ENCODE data around the gene RPS6KA2.

RPS6KA2 gene

GRCh38 chr6:166563200-166563599 lies 63.9 kb downstream of the RPS6KA2 start:
- no peaks in the 10 kb centered on the region for H3K9me3 ChIP-seq (ENCODE audit: control insufficient read depth, low read length)
- no peaks in the 10 kb centered on the region for H3K4me1 ChIP-seq (ENCODE audit: control insufficient read depth, insufficient read depth, low read length)
- H3K36me3 ChIP-seq (ENCODE audit: control insufficient read depth, insufficient read depth, low read length): no peaks in the 10 kb centered on the region
- no peak overlapping the region for H3K27ac ChIP-seq (ENCODE audit: insufficient read depth, low read depth, low read length, poor library complexity, severe bottlenecking)
- 91 to 93% methylated on average over 16 of the region's 16 CpGs for WGBS, 2 experiments
- no peak overlapping the region for H3K4me3 ChIP-seq (ENCODE audit: insufficient read depth, low read depth, low read length)
- H3K27me3 ChIP-seq (ENCODE audit: control insufficient read depth, insufficient read depth, low read length, poor library complexity, severe bottlenecking): no peaks in the 10 kb centered on the region

- Histone ChIP-seq H3K27me3 (ENCODE audit: control insufficient read depth, insufficient read depth, low read length, poor library complexity, severe bottlenecking) (no peaks in the 10 kb centered on the region), H3K4me3 (ENCODE audit: insufficient read depth, low read depth, low read length) (no peak overlapping the region), H3K27ac (ENCODE audit: insufficient read depth, low read depth, low read length, poor library complexity, severe bottlenecking) (no peak overlapping the region), H3K36me3 (ENCODE audit: control insufficient read depth, insufficient read depth, low read length) (no peaks in the 10 kb centered on the region), H3K4me1 (ENCODE audit: control insufficient read depth, insufficient read depth, low read length) (no peaks in the 10 kb centered on the region), H3K9me3 (ENCODE audit: control insufficient read depth, low read length) (no peaks in the 10 kb centered on the region)
- WGBS, 2 experiments: 91 to 97% methylated on average over 9 of the region's 9 CpGs
These were observed 64.3 kb downstream of the RPS6KA2 start for GRCh38 chr6:166562726-166563125.

- Histone ChIP-seq H3K27ac (ENCODE audit: insufficient read depth, low read depth, low read length, poor library complexity, severe bottlenecking) (no peak overlapping the region), H3K27me3 (ENCODE audit: control insufficient read depth, insufficient read depth, low read length, poor library complexity, severe bottlenecking) (no peaks in the 10 kb centered on the region), H3K9me3 (ENCODE audit: control insufficient read depth, low read length) (no peaks in the 10 kb centered on the region), H3K36me3 (ENCODE audit: control insufficient read depth, insufficient read depth, low read length) (no peaks in the 10 kb centered on the region), H3K4me1 (ENCODE audit: control insufficient read depth, insufficient read depth, low read length) (no peaks in the 10 kb centered on the region), H3K4me3 (ENCODE audit: insufficient read depth, low read depth, low read length) (no peak overlapping the region)
- 86 to 89% methylated on average over 9 to 10 of the region's 10 CpGs for WGBS, 2 experiments
These were observed 65.2 kb downstream of the RPS6KA2 start for GRCh38 chr6:166561771-166562359.

- no peaks in the 10 kb centered on the region for H3K4me1 ChIP-seq (ENCODE audit: control insufficient read depth, insufficient read depth, low read length)
- no peaks in the 10 kb centered on the region for H3K36me3 ChIP-seq (ENCODE audit: control insufficient read depth, insufficient read depth, low read length)
- no peak overlapping the region for H3K4me3 ChIP-seq (ENCODE audit: insufficient read depth, low read depth, low read length)
- no peaks in the 10 kb centered on the region for H3K9me3 ChIP-seq (ENCODE audit: control insufficient read depth, low read length)
- H3K27me3 ChIP-seq (ENCODE audit: control insufficient read depth, insufficient read depth, low read length, poor library complexity, severe bottlenecking): no peaks in the 10 kb centered on the region
- H3K27ac ChIP-seq (ENCODE audit: insufficient read depth, low read depth, low read length, poor library complexity, severe bottlenecking): no peak overlapping the region
- WGBS, 2 experiments: 91 to 93% methylated on average over 2 to 3 of the region's 3 CpGs
These were observed 66.8 kb downstream of the RPS6KA2 start for GRCh38 chr6:166560222-166560621.

GRCh38 chr6:166559662-166560061 lies 67.4 kb downstream of the RPS6KA2 start:
- Histone ChIP-seq H3K9me3 (ENCODE audit: control insufficient read depth, low read length) (no peaks in the 10 kb centered on the region), H3K36me3 (ENCODE audit: control insufficient read depth, insufficient read depth, low read length) (no peaks in the 10 kb centered on the region), H3K27ac (ENCODE audit: insufficient read depth, low read depth, low read length, poor library complexity, severe bottlenecking) (no peak overlapping the region), H3K4me1 (ENCODE audit: control insufficient read depth, insufficient read depth, low read length) (no peaks in the 10 kb centered on the region), H3K27me3 (ENCODE audit: control insufficient read depth, insufficient read depth, low read length, poor library complexity, severe bottlenecking) (no peaks in the 10 kb centered on the region), H3K4me3 (ENCODE audit: insufficient read depth, low read depth, low read length) (no peak overlapping the region)
- 91 to 97% methylated on average over 1 of the region's 1 CpG for WGBS, 2 experiments

- WGBS, 2 experiments: 92 to 97% methylated on average over 5 of the region's 5 CpGs
- H3K36me3 ChIP-seq (ENCODE audit: control insufficient read depth, insufficient read depth, low read length): no peaks in the 10 kb centered on the region
These were observed 67.8 kb downstream of the RPS6KA2 start for GRCh38 chr6:166559211-166559610.

GRCh38 chr6:166558156-166559005 lies 68.7 kb downstream of the RPS6KA2 start:
- WGBS, 2 experiments: 92 to 94% methylated on average over 12 of the region's 12 CpGs
- no peak overlapping the region for H3K27ac ChIP-seq (ENCODE audit: insufficient read depth, low read depth, low read length, poor library complexity, severe bottlenecking)
- no peaks in the 10 kb centered on the region for H3K4me1 ChIP-seq (ENCODE audit: control insufficient read depth, insufficient read depth, low read length)

More at GRCh38 chr6:166559211-166559610, 67.8 kb downstream of the RPS6KA2 start:
- Histone ChIP-seq H3K4me1 (ENCODE audit: control insufficient read depth, insufficient read depth, low read length) (no peaks in the 10 kb centered on the region), H3K9me3 (ENCODE audit: control insufficient read depth, low read length) (no peaks in the 10 kb centered on the region), H3K27ac (ENCODE audit: insufficient read depth, low read depth, low read length, poor library complexity, severe bottlenecking) (no peak overlapping the region), H3K4me3 (ENCODE audit: insufficient read depth, low read depth, low read length) (no peak overlapping the region), H3K27me3 (ENCODE audit: control insufficient read depth, insufficient read depth, low read length, poor library complexity, severe bottlenecking) (no peaks in the 10 kb centered on the region)

GRCh38 chr6:166556863-166557322 lies 70.2 kb downstream of the RPS6KA2 start:
- H3K27ac ChIP-seq (ENCODE audit: insufficient read depth, low read depth, low read length, poor library complexity, severe bottlenecking): no peak overlapping the region
- no peak overlapping the region for H3K4me3 ChIP-seq (ENCODE audit: insufficient read depth, low read depth, low read length)
- WGBS, 2 experiments: 91 to 94% methylated on average over 16 of the region's 16 CpGs
- no peaks in the 10 kb centered on the region for H3K27me3 ChIP-seq (ENCODE audit: control insufficient read depth, insufficient read depth, low read length, poor library complexity, severe bottlenecking)
- no peaks in the 10 kb centered on the region for H3K36me3 ChIP-seq (ENCODE audit: control insufficient read depth, insufficient read depth, low read length)
- H3K4me1 ChIP-seq (ENCODE audit: control insufficient read depth, insufficient read depth, low read length): peaks cover 3% of the 10 kb centered on the region
- no peaks in the 10 kb centered on the region for H3K9me3 ChIP-seq (ENCODE audit: control insufficient read depth, low read length)

More at GRCh38 chr6:166558156-166559005, 68.7 kb downstream of the RPS6KA2 start:
- no peaks in the 10 kb centered on the region for H3K36me3 ChIP-seq (ENCODE audit: control insufficient read depth, insufficient read depth, low read length)
- no peak overlapping the region for H3K4me3 ChIP-seq (ENCODE audit: insufficient read depth, low read depth, low read length)
- no peaks in the 10 kb centered on the region for H3K9me3 ChIP-seq (ENCODE audit: control insufficient read depth, low read length)
- H3K27me3 ChIP-seq (ENCODE audit: control insufficient read depth, insufficient read depth, low read length, poor library complexity, severe bottlenecking): no peaks in the 10 kb centered on the region

GRCh38 chr6:166556336-166556735 lies 70.7 kb downstream of the RPS6KA2 start:
- Histone ChIP-seq H3K4me1 (ENCODE audit: control insufficient read depth, insufficient read depth, low read length) (peaks cover 7% of the 10 kb centered on the region), H3K27ac (ENCODE audit: insufficient read depth, low read depth, low read length, poor library complexity, severe bottlenecking) (no peak overlapping the region), H3K27me3 (ENCODE audit: control insufficient read depth, insufficient read depth, low read length, poor library complexity, severe bottlenecking) (no peaks in the 10 kb centered on the region), H3K9me3 (ENCODE audit: control insufficient read depth, low read length) (no peaks in the 10 kb centered on the region), H3K4me3 (ENCODE audit: insufficient read depth, low read depth, low read length) (no peak overlapping the region), H3K36me3 (ENCODE audit: control insufficient read depth, insufficient read depth, low read length) (no peaks in the 10 kb centered on the region)

GRCh38 chr6:166555086-166555485 lies 72.0 kb downstream of the RPS6KA2 start:
- Histone ChIP-seq H3K9me3 (ENCODE audit: control insufficient read depth, low read length) (no peaks in the 10 kb centered on the region), H3K4me3 (ENCODE audit: insufficient read depth, low read depth, low read length) (no peak overlapping the region), H3K36me3 (ENCODE audit: control insufficient read depth, insufficient read depth, low read length) (no peaks in the 10 kb centered on the region), H3K27me3 (ENCODE audit: control insufficient read depth, insufficient read depth, low read length, poor library complexity, severe bottlenecking) (no peaks in the 10 kb centered on the region), H3K27ac (ENCODE audit: insufficient read depth, low read depth, low read length, poor library complexity, severe bottlenecking) (no peak overlapping the region), H3K4me1 (ENCODE audit: control insufficient read depth, insufficient read depth, low read length) (peaks cover 7% of the 10 kb centered on the region)
- 86 to 87% methylated on average over 6 of the region's 6 CpGs for WGBS, 2 experiments
